Stimulated activated CD4-positive, alpha-beta T cell treated with anti-CD3 and anti-CD28 coated beads, Interleukin-15, amount 100 ng/mL, for 48 hours (primary cell): ENCODE measurements around the gene CNGA1.
"Not testable (repeated sequence)": the region's sequence is repeated elsewhere in the genome, so short reads cannot be mapped to it uniquely, and the experiment has no call there.

Source experiments
- DNase-seq, 2 donors: peaks; one replicate each; pipeline ENCODE4 v3.0.0-alpha.2; 2020; ENCODE audit warnings: low read depth in 2 of 2

The CNGA1 gene

GRCh38 chr4:48030470-48030869, 14.0 kb upstream of the CNGA1 start:
- DNase-seq = no peak

- no peak for DNase-seq
Observed at GRCh38 chr4:48028696-48029095, 12.2 kb upstream of the CNGA1 start.

GRCh38 chr4:48027653-48028052, 11.2 kb upstream of the CNGA1 start:
- DNase-seq = no peak

- DNase-seq = no peak
Observed at GRCh38 chr4:48025005-48025404, 8.5 kb upstream of the CNGA1 start.

GRCh38 chr4:48024522-48024921, 8.0 kb upstream of the CNGA1 start:
- DNase-seq = no peak

- DNase-seq = no peak
Observed at GRCh38 chr4:48022192-48022799, 5.8 kb upstream of the CNGA1 start.

GRCh38 chr4:48021100-48021499, 4.6 kb upstream of the CNGA1 start:
- no peak for DNase-seq

- DNase-seq = no peak
Observed at GRCh38 chr4:48018112-48018511, 1.6 kb upstream of the CNGA1 start.

- peak; percentile 41 to 62 for DNase-seq
Observed at GRCh38 chr4:48017108-48017571, 659 bp upstream of the CNGA1 start.

GRCh38 chr4:48015678-48016077, 803 bp downstream of the CNGA1 start:
- DNase-seq = no peak

GRCh38 chr4:48015216-48015615, 1.3 kb downstream of the CNGA1 start:
- no peak for DNase-seq

GRCh38 chr4:48012824-48013223, 3.7 kb downstream of the CNGA1 start:
- no peak for DNase-seq

GRCh38 chr4:48011722-48012121, 4.8 kb downstream of the CNGA1 start:
- DNase-seq = no peak

GRCh38 chr4:48010906-48011305, 5.6 kb downstream of the CNGA1 start:
- DNase-seq = not testable (repeated sequence)

GRCh38 chr4:48008021-48008596, 8.4 kb downstream of the CNGA1 start:
- DNase-seq = no peak

- no peak for DNase-seq
Observed at GRCh38 chr4:48005781-48006180, 10.7 kb downstream of the CNGA1 start.

GRCh38 chr4:48003568-48003967, 12.9 kb downstream of the CNGA1 start:
- DNase-seq = peak in 1 of 2 donors; percentile 21

- no peak for DNase-seq
Observed at GRCh38 chr4:48002267-48002666, 14.2 kb downstream of the CNGA1 start.

- no peak for DNase-seq
Observed at GRCh38 chr4:47996021-47996420, 20.5 kb downstream of the CNGA1 start.

- DNase-seq = not testable (repeated sequence)
Observed at GRCh38 chr4:47992475-47992874, 24.0 kb downstream of the CNGA1 start.

GRCh38 chr4:47990145-47990544, 26.3 kb downstream of the CNGA1 start:
- DNase-seq = no peak

GRCh38 chr4:47974566-47974965, 41.9 kb downstream of the CNGA1 start:
- no peak for DNase-seq

- DNase-seq = no peak
Observed at GRCh38 chr4:47972721-47973120, 43.8 kb downstream of the CNGA1 start.

GRCh38 chr4:47972181-47972580, 44.3 kb downstream of the CNGA1 start:
- no peak for DNase-seq
